Osteoblast (primary cell): ENCODE results near the gene CKMT2. TPM values are rescaled to one million over a fixed set of nuclear protein-coding genes. Genes with fewer than 3 reads are reported as not detected.

ENCODE experiments used
- DNase-seq: peaks from one replicate; pipeline ENCODE4 v3.0.0; 2011; ENCODE audit warnings: low spot score, mixed read lengths; ENCODE audit not compliant: insufficient read length; ENCODE audit errors: missing footprints
- H2AFZ ChIP-seq: 2 replicates; pipeline ENCODE4 v1.6.0; 2011; ENCODE audit warnings: mild to moderate bottlenecking, low read length
- H3K27ac ChIP-seq: 2 replicates; pipeline ENCODE4 v1.5.1; 2011; ENCODE audit warnings: mild to moderate bottlenecking, low read depth, low read length, moderate library complexity
- H3K27me3 ChIP-seq: 2 replicates; pipeline ENCODE4 v1.6.0; 2012; ENCODE audit warnings: mild to moderate bottlenecking, control low read depth, inconsistent platforms, low read length, moderate library complexity; ENCODE audit not compliant: insufficient read depth
- H3K36me3 ChIP-seq: 2 replicates; pipeline ENCODE4 v1.5.1; 2011; ENCODE audit warnings: mild to moderate bottlenecking, low read length, control low read depth, moderate library complexity; ENCODE audit not compliant: insufficient read depth
- H3K4me1 ChIP-seq: 2 replicates; pipeline ENCODE4 v1.5.1; 2011; ENCODE audit warnings: mild to moderate bottlenecking, low read length, control low read depth, moderate library complexity; ENCODE audit not compliant: insufficient read depth
- H3K4me2 ChIP-seq: 2 replicates; pipeline ENCODE4 v1.6.0; 2011; ENCODE audit warnings: mild to moderate bottlenecking, low read length; ENCODE audit not compliant: insufficient read depth
- H3K4me3 ChIP-seq: fragments of 200-600 bp; sonication (generic); 3 replicates; pipeline ENCODE4 v1.5.1; 2012; ENCODE audit warnings: mild to moderate bottlenecking, low read length, inconsistent platforms; ENCODE audit not compliant: insufficient read depth
- H3K79me2 ChIP-seq: 2 replicates; pipeline ENCODE4 v1.6.0; 2012; ENCODE audit warnings: mild to moderate bottlenecking, low read length, control low read depth, inconsistent platforms; ENCODE audit not compliant: insufficient read depth
- H3K9me3 ChIP-seq: 2 replicates; pipeline ENCODE4 v1.5.1; 2011; ENCODE audit warnings: low read depth, low read length, control low read depth
- H4K20me1 ChIP-seq: 2 replicates; pipeline ENCODE4 v1.6.0; 2012; ENCODE audit warnings: mild to moderate bottlenecking, low read length, control low read depth; ENCODE audit not compliant: insufficient read depth
- CTCF ChIP-seq: IDR thresholded peaks from 2 replicates; pipeline ENCODE4 v1.5.1; 2011; ENCODE audit warnings: mild to moderate bottlenecking, low read depth, low read length, moderate library complexity; ENCODE audit errors: extremely low read depth
- total RNA-seq: library from RNA; depleted of rRNA; stranded (reverse); fragments of >200 nt; gene quantifications from 2 replicates; pipeline ENCODE4 v1.2.3, GENCODE V29; 2012

The CKMT2 gene
- total RNA-seq, 1 donor, result 1.4 TPM

- Histone ChIP-seq H4K20me1 (no peaks in the 10 kb centered on the region), H3K79me2 (no peaks in the 10 kb centered on the region), H3K27me3 (no peaks in the 10 kb centered on the region), H3K9me3 (no peaks in the 10 kb centered on the region), H3K27ac (no peak overlapping the region), H3K4me1 (peaks cover 4% of the 10 kb centered on the region), H3K36me3 (no peaks in the 10 kb centered on the region), H3K4me3 (no peak overlapping the region), H2AFZ (no peak overlapping the region), H3K4me2 (no peak overlapping the region)
- no peak for TF ChIP-seq CTCF
- DNase-seq, result no peak
These were observed 2.4 kb downstream of the CKMT2 start for GRCh38 chr5:81235287-81236072.

- no peak overlapping the region for H2AFZ ChIP-seq
- no peak overlapping the region for H3K4me2 ChIP-seq
- H3K9me3 ChIP-seq, result no peaks in the 10 kb centered on the region
- no peak overlapping the region for H3K4me3 ChIP-seq
- H3K4me1 ChIP-seq, result no peaks in the 10 kb centered on the region
- H3K27me3 ChIP-seq, result no peaks in the 10 kb centered on the region
- no peaks in the 10 kb centered on the region for H3K36me3 ChIP-seq
- no peak for DNase-seq
- H3K79me2 ChIP-seq, result no peaks in the 10 kb centered on the region
- no peaks in the 10 kb centered on the region for H4K20me1 ChIP-seq
- no peak overlapping the region for H3K27ac ChIP-seq
- no peak for TF ChIP-seq CTCF
These were observed 5.3 kb downstream of the CKMT2 start for GRCh38 chr5:81238460-81238859.

GRCh38 chr5:81239613-81240012 lies 6.5 kb downstream of the CKMT2 start:
- H2AFZ ChIP-seq, result no peak overlapping the region
- no peaks in the 10 kb centered on the region for H3K27me3 ChIP-seq
- no peak overlapping the region for H3K4me3 ChIP-seq
- H3K4me1 ChIP-seq, result no peaks in the 10 kb centered on the region
- H3K4me2 ChIP-seq, result no peak overlapping the region
- TF ChIP-seq CTCF, result no peak
- H4K20me1 ChIP-seq, result no peaks in the 10 kb centered on the region
- no peaks in the 10 kb centered on the region for H3K9me3 ChIP-seq
- no peak for DNase-seq
- H3K27ac ChIP-seq, result no peak overlapping the region
- H3K36me3 ChIP-seq, result no peaks in the 10 kb centered on the region
- H3K79me2 ChIP-seq, result no peaks in the 10 kb centered on the region

GRCh38 chr5:81241001-81241400 lies 7.9 kb downstream of the CKMT2 start:
- Histone ChIP-seq H3K27ac (no peak overlapping the region), H3K79me2 (no peaks in the 10 kb centered on the region), H3K9me3 (no peaks in the 10 kb centered on the region), H3K4me3 (no peak overlapping the region), H3K4me1 (no peaks in the 10 kb centered on the region), H3K4me2 (no peak overlapping the region), H4K20me1 (no peaks in the 10 kb centered on the region), H3K27me3 (no peaks in the 10 kb centered on the region), H2AFZ (no peak overlapping the region), H3K36me3 (no peaks in the 10 kb centered on the region)
- no peak for DNase-seq
- TF ChIP-seq CTCF, result no peak
